ENCODE results near the gene LHFPL6. TPM values are rescaled to one million over a fixed set of nuclear protein-coding genes. Genes with fewer than 3 reads are reported as not detected.

Gene LHFPL6
- total and polyA plus RNA-seq, 3 donors from 2014 or later: 37.3 to 65.5 (median 52.1) TPM

DNA sequence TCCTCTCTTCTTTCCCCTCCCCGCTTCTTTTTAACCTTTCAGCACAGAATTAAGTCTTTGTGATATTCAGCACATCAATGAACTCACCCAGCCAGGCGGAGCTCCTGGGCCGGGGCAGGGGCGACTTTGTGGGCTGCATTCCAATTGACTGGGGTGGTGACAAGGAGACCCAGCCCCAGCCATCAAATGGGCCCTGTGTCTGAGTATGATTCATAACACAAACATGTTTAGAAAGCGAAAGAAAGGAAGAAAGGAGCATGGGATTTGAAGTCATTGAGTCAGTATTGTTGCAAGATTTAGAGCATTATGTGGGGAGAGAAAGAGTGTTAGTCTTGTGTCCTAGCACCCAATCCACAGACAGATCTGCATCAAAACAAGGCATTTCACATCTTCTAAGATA lies 185.3 kb downstream of the LHFPL6 start:
- WGBS, 2 donors: 72 to 83% methylated on average over 5 of the region's 5 CpGs
- no peak overlapping the region for H3K4me3 ChIP-seq
- intact Hi-C loops (cut with DNase I; ENCODE audit: low total_unique reads): no loop called here
- no peaks in the 10 kb centered on the region for H3K27me3 ChIP-seq
- no peaks in the 10 kb centered on the region for H3K36me3 ChIP-seq (ENCODE audit: low read depth, missing control alignments)
- no peak overlapping the region for H3K27ac ChIP-seq
- H3K9me3 ChIP-seq: no peaks in the 10 kb centered on the region
- TF ChIP-seq POLR2A (IDR thresholded peaks at IDR 0.05): no peak
- TF ChIP-seq, protein P1, sequence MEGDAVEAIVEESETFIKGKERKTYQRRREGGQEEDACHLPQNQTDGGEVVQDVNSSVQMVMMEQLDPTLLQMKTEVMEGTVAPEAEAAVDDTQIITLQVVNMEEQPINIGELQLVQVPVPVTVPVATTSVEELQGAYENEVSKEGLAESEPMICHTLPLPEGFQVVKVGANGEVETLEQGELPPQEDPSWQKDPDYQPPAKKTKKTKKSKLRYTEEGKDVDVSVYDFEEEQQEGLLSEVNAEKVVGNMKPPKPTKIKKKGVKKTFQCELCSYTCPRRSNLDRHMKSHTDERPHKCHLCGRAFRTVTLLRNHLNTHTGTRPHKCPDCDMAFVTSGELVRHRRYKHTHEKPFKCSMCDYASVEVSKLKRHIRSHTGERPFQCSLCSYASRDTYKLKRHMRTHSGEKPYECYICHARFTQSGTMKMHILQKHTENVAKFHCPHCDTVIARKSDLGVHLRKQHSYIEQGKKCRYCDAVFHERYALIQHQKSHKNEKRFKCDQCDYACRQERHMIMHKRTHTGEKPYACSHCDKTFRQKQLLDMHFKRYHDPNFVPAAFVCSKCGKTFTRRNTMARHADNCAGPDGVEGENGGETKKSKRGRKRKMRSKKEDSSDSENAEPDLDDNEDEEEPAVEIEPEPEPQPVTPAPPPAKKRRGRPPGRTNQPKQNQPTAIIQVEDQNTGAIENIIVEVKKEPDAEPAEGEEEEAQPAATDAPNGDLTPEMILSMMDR (IDR thresholded peaks at IDR 0.05): no peak
- H3K4me1 ChIP-seq: peaks cover 18% of the 10 kb centered on the region
- DNase-seq: no peak

DNA sequence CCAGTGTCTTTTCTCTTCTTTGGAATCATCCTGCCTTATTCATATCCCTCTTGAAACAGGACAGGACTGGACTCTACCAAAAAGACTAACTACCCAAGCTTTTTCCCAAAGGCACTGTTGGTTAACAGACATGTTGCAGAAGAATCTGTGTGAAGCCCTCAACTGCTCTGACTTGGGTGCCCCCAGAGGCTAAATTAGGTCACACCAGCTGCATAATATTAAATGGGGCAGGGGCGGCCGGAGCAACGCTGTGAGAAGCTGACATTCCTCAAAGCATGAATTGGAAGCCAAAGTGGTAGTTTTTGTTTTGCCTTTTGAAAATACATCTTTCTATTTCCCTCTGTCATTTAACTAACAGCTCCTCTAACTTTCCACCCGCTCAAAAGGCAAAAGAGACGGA lies 185.9 kb downstream of the LHFPL6 start:
- no peak overlapping the region for H3K4me3 ChIP-seq
- no peaks in the 10 kb centered on the region for H3K9me3 ChIP-seq
- no peak for DNase-seq
- WGBS, 2 donors: 38 to 57% methylated on average over 5 of the region's 5 CpGs
- TF ChIP-seq POLR2A (IDR thresholded peaks at IDR 0.05): no peak
- TF ChIP-seq, protein P1 (IDR thresholded peaks at IDR 0.05): no peak
- no peaks in the 10 kb centered on the region for H3K36me3 ChIP-seq (ENCODE audit: low read depth, missing control alignments)
- no peaks in the 10 kb centered on the region for H3K27me3 ChIP-seq
- peaks cover 18% of the 10 kb centered on the region for H3K4me1 ChIP-seq
- no peak overlapping the region for H3K27ac ChIP-seq
- intact Hi-C loops (cut with DNase I; ENCODE audit: low total_unique reads): no loop called here

DNA sequence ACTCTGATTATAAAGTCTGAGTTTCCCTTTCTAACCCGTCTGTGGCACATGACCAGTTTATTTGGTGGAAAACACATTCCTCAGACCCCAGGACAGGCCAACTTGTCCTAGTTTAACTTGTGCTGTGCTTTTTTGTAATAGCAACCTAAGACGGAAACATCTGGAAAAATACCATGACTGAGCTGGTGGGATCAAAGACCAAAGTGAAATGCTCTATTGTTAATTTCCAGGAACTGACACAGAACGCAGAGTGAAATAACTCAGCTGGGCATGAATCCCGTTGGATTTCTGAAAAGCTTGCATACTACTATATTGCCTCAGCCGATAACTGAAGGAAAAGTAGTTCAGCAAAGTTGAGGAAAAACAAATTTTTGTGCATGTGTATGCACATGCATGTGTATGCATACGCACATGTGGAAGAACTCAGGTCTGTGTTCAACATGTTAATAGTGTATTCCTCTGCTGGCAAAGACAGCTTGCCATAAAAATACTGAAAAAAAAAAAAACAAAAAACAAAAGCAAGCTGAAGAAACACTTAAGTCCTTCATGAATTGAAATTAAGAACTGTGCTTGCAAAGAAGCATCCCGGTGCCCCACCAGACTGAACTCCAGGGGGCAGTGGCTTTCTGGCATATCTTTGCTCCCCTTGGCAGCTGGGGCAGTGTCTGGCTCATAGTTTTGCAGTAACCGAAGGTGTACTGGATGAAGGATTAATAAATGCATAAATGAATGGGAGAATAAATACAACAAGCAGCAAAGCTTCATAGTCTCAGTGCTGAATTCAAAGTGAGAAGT lies 187.8 kb downstream of the LHFPL6 start:
- intact Hi-C loops (cut with DNase I; ENCODE audit: low total_unique reads): no loop called here
- no peaks in the 10 kb centered on the region for H3K9me3 ChIP-seq
- no peaks in the 10 kb centered on the region for H3K27me3 ChIP-seq
- peak overlapping the region; percentile 28 to 53 for H3K27ac ChIP-seq
- DNase-seq: peak; percentile 73
- H3K4me3 ChIP-seq: no peak overlapping the region
- peaks cover 22% of the 10 kb centered on the region for H3K4me1 ChIP-seq
- 26 to 48% methylated on average over 8 of the region's 8 CpGs for WGBS, 2 donors
- H3K36me3 ChIP-seq (ENCODE audit: low read depth, missing control alignments): no peaks in the 10 kb centered on the region
- TF ChIP-seq POLR2A (IDR thresholded peaks at IDR 0.05): no peak
- TF ChIP-seq, protein P1 (IDR thresholded peaks at IDR 0.05): peak; percentile 14 to 45 (median 22)

DNA sequence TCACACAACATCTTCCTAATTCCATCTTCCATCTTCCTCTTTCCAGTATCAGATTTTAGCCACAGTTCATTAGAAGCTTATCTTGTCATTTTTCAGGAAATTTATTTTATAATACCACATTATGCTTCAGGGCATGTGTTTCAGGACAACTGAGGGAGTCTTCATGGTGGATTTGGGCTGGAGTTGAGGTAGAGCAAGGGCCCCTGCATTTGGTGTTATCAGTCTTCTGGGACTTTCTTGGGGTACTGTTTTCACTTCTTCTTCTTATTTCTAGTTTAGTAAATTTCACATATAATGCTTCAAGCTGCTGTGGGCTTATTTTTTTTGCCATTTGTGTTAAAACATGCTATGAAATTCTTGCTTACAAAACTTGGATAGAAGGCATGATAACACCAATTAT lies 188.7 kb downstream of the LHFPL6 start:
- intact Hi-C loops (cut with DNase I; ENCODE audit: low total_unique reads): no loop called here
- TF ChIP-seq POLR2A (IDR thresholded peaks at IDR 0.05): no peak
- TF ChIP-seq, protein P1 (IDR thresholded peaks at IDR 0.05): no peak
- Histone ChIP-seq H3K27ac (peak overlapping the region; percentile 28 to 53), H3K9me3 (no peaks in the 10 kb centered on the region), H3K4me3 (no peak overlapping the region), H3K27me3 (no peaks in the 10 kb centered on the region), H3K36me3 (ENCODE audit: low read depth, missing control alignments) (no peaks in the 10 kb centered on the region), H3K4me1 (peaks cover 31% of the 10 kb centered on the region)
- no peak for DNase-seq

DNA sequence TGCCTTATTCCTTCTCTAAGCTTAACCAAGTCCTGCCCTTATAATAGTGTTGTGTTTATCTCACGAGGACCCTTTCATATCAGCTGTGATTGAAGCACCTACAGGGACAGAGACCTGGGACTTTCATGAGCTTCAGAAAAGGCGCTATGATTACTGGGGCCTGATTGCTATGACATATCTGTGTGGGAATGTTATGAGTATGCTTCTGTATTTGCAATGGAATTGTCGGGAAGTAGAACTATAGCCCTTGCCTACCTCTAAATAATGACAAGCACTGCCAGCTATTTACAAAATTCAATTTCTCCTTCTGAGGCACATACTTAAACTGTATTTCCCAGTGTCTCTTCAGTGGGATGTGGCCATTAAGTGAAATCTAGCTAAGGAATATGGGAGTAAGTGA lies 191.5 kb downstream of the LHFPL6 start:
- no peak for DNase-seq
- no peak overlapping the region for H3K4me3 ChIP-seq
- intact Hi-C loops (cut with DNase I; ENCODE audit: low total_unique reads): no loop called here
- no peaks in the 10 kb centered on the region for H3K27me3 ChIP-seq
- H3K27ac ChIP-seq: no peak overlapping the region
- no peaks in the 10 kb centered on the region for H3K9me3 ChIP-seq
- TF ChIP-seq, protein P1 (IDR thresholded peaks at IDR 0.05): no peak
- TF ChIP-seq POLR2A (IDR thresholded peaks at IDR 0.05): no peak
- H3K4me1 ChIP-seq: peaks cover 28% of the 10 kb centered on the region
- H3K36me3 ChIP-seq (ENCODE audit: low read depth, missing control alignments): no peaks in the 10 kb centered on the region
- WGBS, 2 donors: 93 to 95% methylated on average over 3 of the region's 3 CpGs
